Erythroblast (primary cell): ENCODE results near the gene ID3.

ENCODE experiments used
- GATA1 ChIP-seq: IDR thresholded peaks from 2 replicates; pipeline ENCODE4 v1.6.1; 2011; ENCODE audit warnings: low read depth, mild to moderate bottlenecking, control low read depth, low read length, moderate library complexity
- POLR2A ChIP-seq: IDR thresholded peaks from 2 replicates; pipeline ENCODE4 v1.6.1; 2011; ENCODE audit warnings: mild to moderate bottlenecking, low read length

- no peak for TF ChIP-seq POLR2A
- TF ChIP-seq GATA1 = no peak
These were observed 16.0 kb upstream of the ID3 start for GRCh38 chr1:23575226-23575810.
